Urinary bladder (tissue), 4 donors: ENCODE results near the gene EPS8L3. TPM values are rescaled to one million over a fixed set of nuclear protein-coding genes. Genes with fewer than 3 reads are reported as not detected.
"Not testable (repeated sequence)": the region's sequence is repeated elsewhere in the genome, so short reads cannot be mapped to it uniquely, and the experiment has no call there.

Source experiments
- DNase-seq: peaks from one replicate; pipeline ENCODE4 v3.0.0-alpha.2; 2015; ENCODE audit errors: extremely low spot score
- H3K27ac ChIP-seq: one replicate; pipeline ENCODE4 v1.5.1; 2013; ENCODE audit warnings: low read depth, mild to moderate bottlenecking, moderate library complexity
- H3K36me3 ChIP-seq: one replicate; pipeline ENCODE4 v1.6.1; 2013; ENCODE audit warnings: mild to moderate bottlenecking, moderate library complexity; ENCODE audit not compliant: insufficient read depth
- H3K4me1 ChIP-seq: one replicate; pipeline ENCODE4 v1.6.1; 2013; ENCODE audit warnings: mild to moderate bottlenecking, moderate library complexity; ENCODE audit not compliant: insufficient read depth
- H3K4me3 ChIP-seq: one replicate; pipeline ENCODE4 v1.5.1; 2013; ENCODE audit warnings: low read depth, low read length
- WGBS: extraction: QIAGEN DNeasy Blood & Tissue Kit; methylation state at CpG from one replicate; pipeline ENCODE4 v1.1.7; 2013; 5-methylcytosine and 5-hydroxymethylcytosine counted together
- polyA plus RNA-seq: library from polyadenylated mRNA; stranded (reverse); fragments of 200-250 nt; gene quantifications from one replicate; pipeline ENCODE4 v1.2.3, GENCODE V29; 2013
- total RNA-seq: library from RNA; depleted of rRNA; stranded (reverse); fragments of >200 nt; gene quantifications from one replicate; pipeline ENCODE4 v1.2.3, GENCODE V29; 2014
- donor health status: healthy with polysubstance abuse.
- donor health status: healthy.

EPS8L3 gene
- total and polyA plus RNA-seq, 2 donors: 0.23 TPM; not detected in 1

- no peak overlapping the region for H3K27ac ChIP-seq
- no peaks in the 10 kb centered on the region for H3K4me1 ChIP-seq
- no peak for DNase-seq
- 90% methylated on average over 11 of the region's 11 CpGs for WGBS
- H3K36me3 ChIP-seq: no peaks in the 10 kb centered on the region
- H3K4me3 ChIP-seq: no peak overlapping the region
Measured at GRCh38 chr1:109759513-109760334, 4.0 kb downstream of the EPS8L3 start.

DNA sequence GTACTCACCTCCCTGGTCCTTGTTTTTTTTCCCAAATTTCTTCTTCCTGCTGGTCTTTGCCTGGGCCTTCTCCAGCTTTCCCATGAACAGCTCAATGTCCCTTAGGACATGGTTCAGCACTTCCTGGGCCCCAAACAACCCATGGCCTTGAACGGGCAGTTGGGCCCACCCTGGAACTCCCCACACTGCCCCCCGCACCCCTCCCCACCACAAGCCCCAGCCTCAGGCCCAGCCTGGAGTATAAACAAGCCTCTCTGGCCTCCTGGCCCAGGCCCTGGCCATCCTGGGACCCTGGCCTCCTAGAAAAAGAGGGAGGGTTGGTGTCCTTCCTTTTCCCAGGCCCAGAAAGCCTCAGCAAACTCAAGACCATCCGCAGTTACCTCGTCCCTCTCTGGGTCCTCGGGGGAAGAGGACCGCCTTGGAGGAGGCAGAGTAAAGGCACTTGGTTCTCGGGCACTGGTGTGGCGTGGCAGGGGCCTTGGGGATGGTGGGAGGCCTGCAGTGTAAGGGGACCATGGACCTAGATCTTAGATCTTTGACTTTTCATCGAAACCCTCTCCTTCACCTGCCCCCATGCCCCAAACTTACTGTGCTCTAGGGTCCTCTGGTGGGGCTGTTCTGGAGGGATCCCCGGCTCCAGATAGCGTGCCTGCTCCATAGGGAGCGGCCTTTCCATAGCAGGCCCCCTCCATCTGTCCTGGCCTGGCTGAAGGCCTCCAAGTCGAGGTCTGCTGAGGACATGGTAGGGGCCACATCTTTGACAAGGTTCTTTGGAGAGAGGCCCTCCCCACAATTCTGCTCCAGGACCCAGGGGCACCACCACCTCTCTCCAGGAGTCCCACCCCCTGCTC lies 5.6 kb downstream of the EPS8L3 start:
- H3K27ac ChIP-seq: no peak overlapping the region

DNA sequence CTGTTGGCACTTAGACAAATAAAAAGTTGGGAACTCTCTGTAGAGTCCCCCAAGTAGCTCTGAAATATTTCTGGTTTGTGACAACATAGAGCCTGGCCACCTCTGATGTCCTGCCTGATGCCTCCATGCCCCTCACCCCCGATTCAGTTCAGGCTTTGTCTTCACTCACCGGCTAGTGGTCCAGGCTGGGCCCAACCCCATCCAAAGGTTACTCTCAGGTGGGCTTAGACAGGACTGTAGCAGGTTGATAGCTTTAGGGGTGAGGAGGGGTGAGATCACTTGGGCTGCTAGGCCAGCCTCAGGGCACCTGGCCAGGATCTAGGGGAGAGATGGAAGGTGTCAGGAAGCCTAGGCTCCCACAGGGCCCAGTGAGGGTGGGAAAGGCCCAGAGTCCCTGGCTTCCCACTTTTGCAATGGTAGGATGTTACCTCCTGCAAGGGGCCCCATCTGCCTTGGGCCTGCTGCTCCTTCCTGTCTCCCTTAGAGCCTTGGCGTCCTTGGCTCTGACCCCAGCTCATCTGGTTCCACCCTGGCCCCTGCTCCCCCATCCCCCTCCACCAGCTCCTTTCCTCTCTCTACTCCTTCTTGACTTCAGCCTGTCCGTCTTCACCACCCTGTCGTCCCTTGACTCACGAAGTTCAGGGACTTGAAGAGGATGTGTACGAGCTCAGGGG lies 6.7 kb downstream of the EPS8L3 start:
- DNase-seq: no peak

More for the DNA sequence above, 5.6 kb downstream of the EPS8L3 start:
- no peaks in the 10 kb centered on the region for H3K4me1 ChIP-seq
- no peaks in the 10 kb centered on the region for H3K36me3 ChIP-seq
- DNase-seq: no peak
- WGBS: 93% methylated on average over 13 of the region's 13 CpGs
- H3K4me3 ChIP-seq: no peak overlapping the region

DNA sequence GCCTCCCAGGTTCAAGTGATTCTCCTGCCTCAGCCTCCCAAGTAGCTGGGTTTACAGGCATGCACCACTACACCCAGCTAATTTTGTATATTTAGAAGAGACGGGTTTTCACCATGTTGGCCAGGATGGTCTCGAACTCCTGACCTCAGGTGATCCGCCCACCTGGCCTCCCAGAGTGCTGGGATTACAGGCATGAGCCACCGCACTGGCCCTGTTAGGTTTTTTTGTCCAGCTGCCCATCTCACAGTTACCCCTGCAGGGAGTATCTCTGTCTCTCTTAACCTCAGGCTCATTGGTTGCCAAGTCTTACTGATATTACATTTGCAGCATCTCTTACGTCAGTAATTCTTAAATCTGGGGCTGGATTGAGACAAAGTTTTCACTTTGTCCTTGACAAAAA lies 7.4 kb downstream of the EPS8L3 start:
- not testable (repeated sequence) for H3K4me3 ChIP-seq, H3K36me3 ChIP-seq, H3K27ac ChIP-seq, H3K4me1 ChIP-seq, DNase-seq
- 91% methylated on average over 5 of the region's 5 CpGs for WGBS

More for the DNA sequence above, 6.7 kb downstream of the EPS8L3 start:
- no peak overlapping the region for H3K27ac ChIP-seq
- H3K4me3 ChIP-seq: no peak overlapping the region
- WGBS: 89% methylated on average over 7 of the region's 7 CpGs
- no peaks in the 10 kb centered on the region for H3K4me1 ChIP-seq
- no peaks in the 10 kb centered on the region for H3K36me3 ChIP-seq

DNA sequence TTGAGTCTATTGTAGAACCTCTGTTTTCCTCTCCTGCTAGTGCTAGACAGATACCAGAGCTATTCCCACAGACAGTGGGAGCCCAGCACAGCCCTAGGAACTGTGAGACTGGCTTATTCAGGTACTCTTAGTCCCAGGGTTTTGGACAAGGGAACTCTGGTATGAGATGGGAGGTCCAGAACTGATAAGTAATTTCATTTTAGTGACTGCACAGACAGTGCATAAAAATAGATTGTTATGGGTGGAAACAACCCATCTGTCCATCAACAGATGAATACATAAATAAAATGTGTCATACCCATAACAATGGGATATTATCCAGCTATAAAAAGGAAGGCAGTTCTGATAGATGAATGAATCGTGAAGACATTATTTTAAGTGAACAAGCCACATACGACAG lies 9.0 kb downstream of the EPS8L3 start:
- no peak for DNase-seq
- WGBS: 72% methylated on average over 2 of the region's 2 CpGs
- H3K4me3 ChIP-seq: no peak overlapping the region
- no peaks in the 10 kb centered on the region for H3K36me3 ChIP-seq
- H3K4me1 ChIP-seq: no peaks in the 10 kb centered on the region
- H3K27ac ChIP-seq: no peak overlapping the region

DNA sequence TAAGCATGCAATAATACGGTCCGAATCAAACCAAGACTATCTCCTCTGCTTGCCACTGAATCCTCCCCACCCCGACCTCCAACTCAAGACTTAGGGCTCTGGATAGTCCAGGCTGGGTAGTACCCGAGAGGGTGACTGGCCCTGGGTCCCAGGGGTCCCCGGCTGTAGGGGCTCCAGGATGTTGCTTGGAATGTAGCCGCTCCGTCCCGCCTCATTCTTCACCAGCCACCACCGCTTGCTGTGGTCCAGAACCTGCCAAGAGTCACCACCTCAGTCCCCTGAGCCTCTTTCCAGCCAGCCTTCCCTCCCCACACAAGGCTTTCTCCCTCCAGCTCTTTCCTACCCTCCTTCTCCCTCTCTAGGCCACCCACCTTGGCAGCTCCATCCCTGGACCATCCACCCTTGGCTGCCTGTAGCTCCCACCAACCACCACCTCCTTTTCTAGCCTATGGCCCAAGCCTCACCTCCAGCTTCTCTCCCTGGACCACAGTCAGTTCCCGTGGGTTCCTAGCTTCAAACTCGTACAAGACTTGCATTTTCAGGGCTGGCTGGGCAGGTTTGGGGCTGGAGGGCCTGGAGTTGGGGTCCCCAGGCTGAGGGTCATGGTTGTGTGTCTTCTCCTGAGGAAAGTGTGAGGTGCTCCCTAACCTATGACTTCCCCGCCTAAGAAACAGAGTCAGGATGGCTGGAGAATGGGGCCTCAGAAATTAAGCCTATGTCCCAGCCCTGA lies 12.0 kb downstream of the EPS8L3 start:
- Histone ChIP-seq H3K4me1 (no peaks in the 10 kb centered on the region), H3K36me3 (no peaks in the 10 kb centered on the region), H3K27ac (no peak overlapping the region), H3K4me3 (no peak overlapping the region)
- no peak for DNase-seq
- WGBS: 91% methylated on average over 12 of the region's 12 CpGs

- H3K27ac ChIP-seq: no peak overlapping the region
- no peak overlapping the region for H3K4me3 ChIP-seq
- DNase-seq: no peak
- H3K36me3 ChIP-seq: no peaks in the 10 kb centered on the region
- no peaks in the 10 kb centered on the region for H3K4me1 ChIP-seq
- WGBS: 89% methylated on average over 6 of the region's 6 CpGs
Measured at GRCh38 chr1:109750920-109751319, 12.8 kb downstream of the EPS8L3 start.

DNA sequence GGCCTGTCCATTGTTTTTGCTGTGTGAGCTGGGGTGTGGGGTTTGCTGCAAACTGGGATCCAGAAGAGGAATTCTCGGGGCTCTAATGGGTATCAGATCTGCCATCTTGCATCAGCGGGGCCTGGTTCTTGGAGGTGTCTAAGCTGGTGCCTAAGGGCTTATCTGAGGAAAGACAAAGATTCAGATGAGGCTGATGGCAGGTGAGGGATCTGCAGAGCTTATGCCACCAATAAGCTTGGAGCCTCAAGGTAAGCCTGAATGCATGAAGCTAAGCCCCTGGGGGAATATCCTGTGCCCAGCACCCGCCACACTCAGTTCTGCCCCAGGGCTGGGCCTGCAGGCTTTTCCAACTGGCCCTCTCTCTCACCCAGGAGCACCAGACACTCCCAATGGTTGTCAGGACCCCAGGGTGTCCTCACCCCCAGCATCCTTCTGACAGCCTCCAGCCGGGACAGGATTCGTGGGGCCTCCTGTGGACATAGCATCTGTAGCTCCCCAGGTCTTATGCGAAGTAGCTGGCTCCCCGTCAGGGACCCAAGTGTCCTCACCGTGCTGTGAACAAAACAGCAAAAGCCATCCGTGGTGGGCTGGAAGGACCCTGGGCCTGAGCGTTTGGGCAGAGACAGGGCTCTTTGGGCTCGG lies 13.4 kb downstream of the EPS8L3 start:
- Histone ChIP-seq H3K4me3 (no peak overlapping the region), H3K4me1 (no peaks in the 10 kb centered on the region), H3K36me3 (no peaks in the 10 kb centered on the region), H3K27ac (no peak overlapping the region)
- DNase-seq: no peak
- 90% methylated on average over 11 of the region's 11 CpGs for WGBS

DNA sequence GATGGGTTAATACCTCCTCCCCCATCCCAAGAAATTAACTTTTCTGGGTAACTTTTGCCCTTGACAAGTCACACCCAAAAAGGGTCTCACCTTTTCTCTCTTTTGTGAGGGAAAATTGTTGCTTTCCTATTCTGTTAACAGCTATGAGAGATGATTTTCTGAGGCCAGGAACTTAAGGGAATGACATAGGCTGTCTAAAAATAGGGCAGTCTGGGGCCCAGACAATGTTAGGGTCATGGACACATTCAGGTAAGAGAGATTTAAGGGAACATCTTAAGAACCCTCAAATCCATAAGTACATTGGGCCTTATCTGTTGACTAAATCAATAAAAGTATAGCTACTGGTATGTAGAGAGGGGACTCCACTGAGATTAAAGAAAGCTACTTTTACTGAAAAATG lies 14.5 kb downstream of the EPS8L3 start:
- no peaks in the 10 kb centered on the region for H3K36me3 ChIP-seq
- H3K4me3 ChIP-seq: no peak overlapping the region
- H3K4me1 ChIP-seq: no peaks in the 10 kb centered on the region
- H3K27ac ChIP-seq: no peak overlapping the region
- no peak for DNase-seq

- 85% methylated on average over 10 of the region's 10 CpGs for WGBS
- not testable (repeated sequence) for DNase-seq
Measured at GRCh38 chr1:109748311-109748710, 15.4 kb downstream of the EPS8L3 start.

GRCh38 chr1:109740615-109741373 lies 22.9 kb downstream of the EPS8L3 start, which contains the start of gene GSTM3:
TSS of gene GSTM3 (minus strand) at chr1:109741038. CDS start at chr1:109740287, 751 bp downstream.
- WGBS: 9% methylated on average over 10 of the region's 10 CpGs
- no peak for DNase-seq
- Histone ChIP-seq H3K36me3 (peaks cover 4% of the 10 kb centered on the region), H3K4me3 (peak within 1 kb of the TSS; percentile 67), H3K27ac (peak within 1 kb of the TSS; percentile 86), H3K4me1 (no peaks in the 10 kb centered on the region)

More at GRCh38 chr1:109748311-109748710, 15.4 kb downstream of the EPS8L3 start:
- H3K4me3 ChIP-seq, H3K36me3 ChIP-seq, H3K4me1 ChIP-seq, H3K27ac ChIP-seq: not testable (repeated sequence)
